HG03139 (cell line): ENCODE results near the gene CCNC.
A peak's percentile ranks its signal among the peaks of the same experiment; 100 is the strongest.

Experiments used
- ATAC-seq: cut with Tn5 transposase; IDR thresholded peaks from one replicate; pipeline ENCODE4 v1.9.1; 2021; ENCODE audit not compliant: unreplicated experiment

CCNC gene

GRCh38 chr6:99568103-99568933 is at the start of gene CCNC:
CCNC (minus strand) TSS chr6:99568660; CDS start chr6:99568527, 133 bp downstream.
- ATAC-seq, result peak; percentile 98

- no peak for ATAC-seq
Measured at GRCh38 chr6:99617131-99617530, 48.7 kb upstream of the CCNC start.

GRCh38 chr6:99614430-99615186 is 46.1 kb upstream of the CCNC start:
- no peak for ATAC-seq

GRCh38 chr6:99613705-99614429 is 45.4 kb upstream of the CCNC start:
- ATAC-seq, result peak; percentile 50

GRCh38 chr6:99613409-99613704 is 44.9 kb upstream of the CCNC start:
- ATAC-seq, result peak; percentile 63

- peak; percentile 6 for ATAC-seq
Measured at GRCh38 chr6:99612551-99613408, 44.3 kb upstream of the CCNC start.

- no peak for ATAC-seq
Measured at GRCh38 chr6:99611148-99611547, 42.7 kb upstream of the CCNC start.

GRCh38 chr6:99609905-99610489 is 41.5 kb upstream of the CCNC start:
- no peak for ATAC-seq

GRCh38 chr6:99608886-99609482 is 40.5 kb upstream of the CCNC start:
- no peak for ATAC-seq

GRCh38 chr6:99608059-99608885 is 39.8 kb upstream of the CCNC start:
- no peak for ATAC-seq

- ATAC-seq, result no peak
Measured at GRCh38 chr6:99607416-99608036, 39.1 kb upstream of the CCNC start.

GRCh38 chr6:99606656-99607415 is 38.4 kb upstream of the CCNC start, which contains the start of gene PRDM13:
PRDM13 (plus strand) TSS chr6:99606833; CDS start chr6:99607035, 202 bp downstream.
- ATAC-seq, result no peak

- ATAC-seq, result no peak
Measured at GRCh38 chr6:99605911-99606655, 37.6 kb upstream of the CCNC start.

- no peak for ATAC-seq
Measured at GRCh38 chr6:99605074-99605734, 36.7 kb upstream of the CCNC start.

- ATAC-seq, result no peak
Measured at GRCh38 chr6:99604166-99605073, 36.0 kb upstream of the CCNC start.
